CD14-positive monocyte (primary cell): ENCODE measurements around the gene MTNR1A. TPM values are rescaled to one million over a fixed set of nuclear protein-coding genes. Genes with fewer than 3 reads are reported as not detected.

Source experiments
- DNase-seq, 3 donors: peaks; one replicate each; pipeline ENCODE4 v3.0.0-alpha.2; 2011 to 2022
- H2AFZ ChIP-seq: 2 replicates; pipeline ENCODE4 v1.6.0; 2012; ENCODE audit warnings: mild to moderate bottlenecking, low read depth, low read length, inconsistent platforms; ENCODE audit not compliant: insufficient read depth, poor library complexity, severe bottlenecking
- H3K27ac ChIP-seq, 2 donors: 1 replicate in 1 of 2; 2 replicates in 1 of 2; pipeline ENCODE4 v1.5.1; 2012 to 2013; ENCODE audit warnings: low read length in 2 of 2, control low read depth in 1 of 2, inconsistent platforms in 1 of 2, low read depth in 1 of 2, mild to moderate bottlenecking in 1 of 2
- H3K27me3 ChIP-seq, 2 donors: one replicate each; pipeline versions ENCODE4 v1.6.0 to v1.6.1; 2011 to 2013; ENCODE audit warnings: low read length in 2 of 2; ENCODE audit not compliant: control insufficient read depth in 2 of 2, insufficient read depth in 2 of 2
- H3K36me3 ChIP-seq, 2 donors: replicated peaks in 1 of 2; 1 replicate in 1 of 2; 2 replicates in 1 of 2; pipeline versions ENCODE4 v1.5.1 to v1.6.1; 2012 to 2013; ENCODE audit warnings: low read length in 2 of 2, control low read depth in 1 of 2, inconsistent platforms in 1 of 2, mild to moderate bottlenecking in 1 of 2; ENCODE audit not compliant: insufficient read depth in 2 of 2, control insufficient read depth in 1 of 2
- H3K4me1 ChIP-seq, 2 donors: 1 replicate in 1 of 2; 2 replicates in 1 of 2; pipeline versions ENCODE4 v1.5.1 to v1.6.1; 2012 to 2013; ENCODE audit warnings: low read length in 2 of 2, control low read depth in 1 of 2, inconsistent platforms in 1 of 2, mild to moderate bottlenecking in 1 of 2, moderate library complexity in 1 of 2; ENCODE audit not compliant: insufficient read depth in 2 of 2, control insufficient read depth in 1 of 2
- H3K4me2 ChIP-seq: replicated peaks from 2 replicates; pipeline ENCODE3; 2012; ENCODE audit warnings: low read length, moderate library complexity, mild to moderate bottlenecking; ENCODE audit not compliant: poor library complexity, severe bottlenecking; ENCODE audit errors: extremely low read depth
- H3K4me3 ChIP-seq, 3 experiments: fragments of 200-600 bp in 1 of 3; sonication (generic) in 1 of 3; replicated peaks in 1 of 3; 1 replicate in 2 of 3; 2 replicates in 1 of 3; pipeline ENCODE4 v1.5.1; 2011 to 2013; ENCODE audit warnings: low read length in 3 of 3, mild to moderate bottlenecking in 3 of 3, control low read depth in 2 of 3, low read depth in 2 of 3, inconsistent platforms in 1 of 3, moderate library complexity in 1 of 3
- H3K79me2 ChIP-seq: 2 replicates; pipeline ENCODE4 v1.6.0; 2012; ENCODE audit warnings: mild to moderate bottlenecking, control low read depth, inconsistent platforms, low read length, moderate library complexity; ENCODE audit not compliant: insufficient read depth
- H3K9ac ChIP-seq: 2 replicates; pipeline ENCODE4 v1.6.0; 2017; ENCODE audit warnings: low read length, mild to moderate bottlenecking; ENCODE audit not compliant: insufficient read depth, poor library complexity, severe bottlenecking
- H3K9me3 ChIP-seq, 2 donors: replicated peaks in 1 of 2; 1 replicate in 1 of 2; 2 replicates in 1 of 2; pipeline versions ENCODE4 v1.5.1 to v1.6.1; 2012 to 2013; ENCODE audit warnings: low read length in 2 of 2, control low read depth in 1 of 2; ENCODE audit not compliant: control insufficient read depth in 1 of 2, insufficient read depth in 1 of 2
- H4K20me1 ChIP-seq: 2 replicates; pipeline ENCODE4 v1.6.0; 2012; ENCODE audit warnings: mild to moderate bottlenecking, low read length, control low read depth, moderate library complexity; ENCODE audit not compliant: insufficient read depth
- H3K27ac Mint-ChIP-seq, 7 donors: one replicate each; pipeline ENCODE4 v1.8.0; 2020; ENCODE audit warnings: mild to moderate bottlenecking in 7 of 7, mixed read lengths in 7 of 7, moderate library complexity in 6 of 7, inconsistent platforms in 2 of 7
- H3K27me3 Mint-ChIP-seq, 3 donors: one replicate each; pipeline ENCODE4 v1.8.0; 2021 to 2022; ENCODE audit warnings: low read depth in 3 of 3, mild to moderate bottlenecking in 3 of 3, mixed read lengths in 3 of 3, moderate library complexity in 3 of 3, inconsistent platforms in 1 of 3
- H3K36me3 Mint-ChIP-seq, 2 donors: one replicate each; pipeline ENCODE4 v1.8.0; 2020; ENCODE audit warnings: mixed read lengths in 2 of 2, inconsistent platforms in 1 of 2, mild to moderate bottlenecking in 1 of 2
- H3K4me1 Mint-ChIP-seq: one replicate; pipeline ENCODE4 v1.8.0; 2020; ENCODE audit warnings: mild to moderate bottlenecking, mixed read lengths
- H3K4me3 Mint-ChIP-seq, 2 donors: one replicate each; pipeline ENCODE4 v1.8.0; 2020; ENCODE audit warnings: mild to moderate bottlenecking in 2 of 2, mixed read lengths in 2 of 2, moderate library complexity in 1 of 2
- H3K9me3 Mint-ChIP-seq, 7 donors: one replicate each; pipeline ENCODE4 v1.8.0; 2020 to 2022; ENCODE audit warnings: mixed read lengths in 7 of 7, mild to moderate bottlenecking in 6 of 7, moderate library complexity in 6 of 7, inconsistent platforms in 2 of 7
- CTCF ChIP-seq: fragments of 200-600 bp; IDR thresholded peaks from one replicate; pipeline ENCODE4 v1.8.0; 2022; ENCODE audit warnings: antibody characterized with exemption, mild to moderate bottlenecking
- WGBS: methylation state at CpG from one replicate; pipeline ENCODE4 v1.1.5; 2013; ENCODE audit warnings: missing lambda C conversion rate; ENCODE audit not compliant: insufficient coverage; 5-methylcytosine and 5-hydroxymethylcytosine counted together
- intact Hi-C, 2 donors: fragments of 100-400 bp; cut with micrococcal nuclease; formaldehyde crosslinking; loops; one replicate each; pipeline versions ENCODE4 v1.15.0 to v1.15.1; 2023
- polyA plus RNA-seq, 3 donors: library from polyadenylated mRNA; depleted of rRNA in 1 of 3; unstranded in 2 of 3; stranded (reverse) in 1 of 3; fragments of 300-500 nt in 2 of 3; fragments of >200 nt in 1 of 3; fragmentation: Illumina TruSeq in 2 of 3; gene quantifications; 1 replicate in 2 of 3; 2 replicates in 1 of 3; pipeline ENCODE4 v1.2.3, GENCODE V29; 2012 to 2021

Gene MTNR1A
- polyA plus RNA-seq, 3 donors = not detected

GRCh38 chr4:186584912-186585311 lies 29.5 kb upstream of the MTNR1A start:
- no peak overlapping the region for H3K27ac ChIP-seq
- H3K36me3 Mint-ChIP-seq = no peaks in the 10 kb centered on the region
- H3K4me2 ChIP-seq = no peak overlapping the region
- no peak overlapping the region for H3K27ac Mint-ChIP-seq
- no peaks in the 10 kb centered on the region for H3K4me1 Mint-ChIP-seq
- H3K4me3 ChIP-seq = no peak overlapping the region
- 86% methylated on average over 6 of the region's 6 CpGs for WGBS
- DNase-seq = no peak
- TF ChIP-seq CTCF = no peak
- H3K4me3 Mint-ChIP-seq = no peak overlapping the region
- no peaks in the 10 kb centered on the region for H3K36me3 ChIP-seq
- peaks cover 0 to 3% (median 0%) of the 10 kb centered on the region in 3 donors for H3K27me3 Mint-ChIP-seq
- peaks cover 0 to 5% of the 10 kb centered on the region in 2 donors for H3K9me3 ChIP-seq
- H3K9ac ChIP-seq = no peak overlapping the region
- intact Hi-C loops = no loop called here
- no peaks in the 10 kb centered on the region for H3K79me2 ChIP-seq
- H3K4me1 ChIP-seq = no peaks in the 10 kb centered on the region
- no peak overlapping the region for H2AFZ ChIP-seq
- H4K20me1 ChIP-seq = no peaks in the 10 kb centered on the region
- H3K27me3 ChIP-seq = no peaks in the 10 kb centered on the region
- peaks cover 0 to 8% (median 1%) of the 10 kb centered on the region in 7 donors for H3K9me3 Mint-ChIP-seq

- Mint-ChIP-seq H3K36me3 (no peaks in the 10 kb centered on the region), H3K27ac (no peak overlapping the region), H3K4me1 (no peaks in the 10 kb centered on the region), H3K27me3 (peaks cover 0 to 3% (median 0%) of the 10 kb centered on the region in 3 donors), H3K9me3 (peaks cover 0 to 12% (median 6%) of the 10 kb centered on the region in 7 donors), H3K4me3 (no peak overlapping the region)
- Histone ChIP-seq H3K27me3 (no peaks in the 10 kb centered on the region), H3K27ac (no peak overlapping the region), H2AFZ (no peak overlapping the region), H3K4me3 (no peak overlapping the region), H3K4me2 (no peak overlapping the region), H3K36me3 (no peaks in the 10 kb centered on the region), H4K20me1 (no peaks in the 10 kb centered on the region), H3K9me3 (peaks cover 0 to 5% of the 10 kb centered on the region in 2 donors), H3K79me2 (no peaks in the 10 kb centered on the region), H3K9ac (no peak overlapping the region), H3K4me1 (no peaks in the 10 kb centered on the region)
- no peak for DNase-seq
- 89% methylated on average over 5 of the region's 6 CpGs for WGBS
- no peak for TF ChIP-seq CTCF
- intact Hi-C loops = no loop called here
Observed at GRCh38 chr4:186581421-186581820, 26.1 kb upstream of the MTNR1A start.
